Tibial nerve (tissue), 4 donors: ENCODE results near the gene FAM149B1. TPM values are rescaled to one million over a fixed set of nuclear protein-coding genes. Genes with fewer than 3 reads are reported as not detected.

Experiments used
- DNase-seq, 2 donors: peaks; one replicate each; pipeline ENCODE4 v3.0.0-alpha.2; 2019; ENCODE audit warnings: low spot score in 2 of 2
- H3K27ac ChIP-seq, 4 donors: fragments of 200-600 bp; sonication (generic) in 3 of 4; one replicate each; pipeline ENCODE4 v1.5.1; 2017 to 2019; ENCODE audit warnings: mild to moderate bottlenecking in 1 of 4
- H3K27me3 ChIP-seq, 2 donors: fragments of 200-600 bp; sonication (generic) in 1 of 2; one replicate each; pipeline versions ENCODE4 v1.5.1 to v1.6.0; 2017 to 2019
- H3K36me3 ChIP-seq, 3 donors: fragments of 200-600 bp; sonication (generic); one replicate each; pipeline ENCODE4 v1.5.1; 2018 to 2019
- H3K4me1 ChIP-seq, 4 donors: fragments of 200-600 bp; sonication (generic) in 3 of 4; one replicate each; pipeline ENCODE4 v1.5.1; 2017 to 2019
- H3K4me3 ChIP-seq, 4 donors: fragments of 200-600 bp; sonication (generic) in 3 of 4; one replicate each; pipeline ENCODE4 v1.5.1; 2017 to 2019; ENCODE audit warnings: mild to moderate bottlenecking in 1 of 4, moderate library complexity in 1 of 4
- H3K9me3 ChIP-seq, 4 donors: fragments of 200-600 bp; sonication (generic) in 3 of 4; one replicate each; pipeline ENCODE4 v1.5.1; 2017 to 2019
- EP300 ChIP-seq, 2 donors: sonication (generic); formaldehyde crosslinking; IDR thresholded peaks; one replicate each; pipeline ENCODE4 v1.6.1; 2017; ENCODE audit warnings: antibody characterized with exemption in 2 of 2, mild to moderate bottlenecking in 1 of 2
- POLR2A ChIP-seq, 2 donors: fragments of 450-650 bp; IDR thresholded peaks; one replicate each; pipeline ENCODE4 v1.6.1; 2017; ENCODE audit warnings: antibody characterized with exemption in 2 of 2, mild to moderate bottlenecking in 2 of 2, moderate library complexity in 2 of 2
- WGBS, 2 donors: methylation state at CpG; one replicate each; pipeline ENCODE4 v1.1.5; 2018; 5-methylcytosine and 5-hydroxymethylcytosine counted together
- total RNA-seq, 4 donors: library from RNA; depleted of rRNA; stranded (reverse); fragments of >200 nt; gene quantifications; one replicate each; pipeline ENCODE4 v1.1.0, GENCODE V29; 2016
- TF ChIP-seq, protein P1 (sequence below), 5 experiments: fragments of 200-600 bp in 3 of 5; fragments of 450-650 bp in 2 of 5; sonication (generic) in 3 of 5; IDR thresholded peaks; one replicate each; pipeline ENCODE4 v1.5.1; 2016 to 2019; ENCODE audit warnings: antibody characterized with exemption in 5 of 5, mild to moderate bottlenecking in 3 of 5, moderate library complexity in 2 of 5

Gene FAM149B1
- total RNA-seq, 4 donors from 2014 or later, result 11.0 to 27.1 (median 25.0) TPM

GRCh38 chr10:73209705-73210104, 41.8 kb downstream of the FAM149B1 start:
- Histone ChIP-seq H3K27me3 (no peaks in the 10 kb centered on the region), H3K9me3 (no peaks in the 10 kb centered on the region), H3K4me3 (no peak overlapping the region), H3K4me1 (no peaks in the 10 kb centered on the region), H3K36me3 (peaks cover 0 to 69% (median 2%) of the 10 kb centered on the region in 3 donors), H3K27ac (no peak overlapping the region)
- DNase-seq, result no peak
- WGBS, 2 donors, result 41 to 47% methylated on average over 1 of the region's 1 CpG
- TF ChIP-seq, protein P1, sequence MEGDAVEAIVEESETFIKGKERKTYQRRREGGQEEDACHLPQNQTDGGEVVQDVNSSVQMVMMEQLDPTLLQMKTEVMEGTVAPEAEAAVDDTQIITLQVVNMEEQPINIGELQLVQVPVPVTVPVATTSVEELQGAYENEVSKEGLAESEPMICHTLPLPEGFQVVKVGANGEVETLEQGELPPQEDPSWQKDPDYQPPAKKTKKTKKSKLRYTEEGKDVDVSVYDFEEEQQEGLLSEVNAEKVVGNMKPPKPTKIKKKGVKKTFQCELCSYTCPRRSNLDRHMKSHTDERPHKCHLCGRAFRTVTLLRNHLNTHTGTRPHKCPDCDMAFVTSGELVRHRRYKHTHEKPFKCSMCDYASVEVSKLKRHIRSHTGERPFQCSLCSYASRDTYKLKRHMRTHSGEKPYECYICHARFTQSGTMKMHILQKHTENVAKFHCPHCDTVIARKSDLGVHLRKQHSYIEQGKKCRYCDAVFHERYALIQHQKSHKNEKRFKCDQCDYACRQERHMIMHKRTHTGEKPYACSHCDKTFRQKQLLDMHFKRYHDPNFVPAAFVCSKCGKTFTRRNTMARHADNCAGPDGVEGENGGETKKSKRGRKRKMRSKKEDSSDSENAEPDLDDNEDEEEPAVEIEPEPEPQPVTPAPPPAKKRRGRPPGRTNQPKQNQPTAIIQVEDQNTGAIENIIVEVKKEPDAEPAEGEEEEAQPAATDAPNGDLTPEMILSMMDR (IDR thresholded peaks at IDR 0.05), result no peak
- no peak for TF ChIP-seq POLR2A (IDR thresholded peaks at IDR 0.05)
- no peak for TF ChIP-seq EP300 (IDR thresholded peaks at IDR 0.05)

DNA sequence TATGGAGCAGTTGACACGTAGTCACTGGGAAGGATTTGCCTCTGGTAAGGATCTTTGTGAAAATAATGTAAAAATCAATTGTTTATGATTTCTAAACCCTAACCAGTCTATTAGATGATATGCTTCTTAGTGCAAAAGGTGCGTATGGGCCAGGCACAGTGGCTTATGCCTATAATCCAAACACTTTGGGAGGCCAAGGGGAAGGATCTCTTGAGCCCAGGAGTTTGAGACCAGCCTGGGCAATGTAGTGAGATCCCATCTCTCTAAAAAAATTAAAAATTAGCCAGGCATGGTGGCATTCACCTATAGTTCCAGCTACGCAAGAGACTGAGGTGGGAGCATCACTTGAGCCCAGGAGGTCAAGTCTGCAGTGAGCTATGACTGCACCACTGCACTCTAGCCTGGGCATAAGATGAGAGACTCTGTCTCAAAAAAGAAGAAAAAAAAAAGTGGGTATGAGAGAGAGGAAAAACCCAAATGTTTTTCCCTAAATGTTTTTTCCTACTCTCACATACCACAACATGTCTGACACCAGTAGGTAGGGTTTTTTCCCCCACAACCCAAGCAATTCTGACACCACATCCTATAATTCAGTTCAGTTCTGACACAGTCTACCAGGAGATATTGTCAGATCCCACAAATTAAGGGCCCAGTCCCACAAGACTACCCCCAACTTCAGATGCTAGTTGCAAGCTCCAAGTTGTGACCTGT, 42.6 kb downstream of the FAM149B1 start:
- Histone ChIP-seq H3K36me3 (peaks cover 0 to 69% (median 2%) of the 10 kb centered on the region in 3 donors), H3K4me3 (no peak overlapping the region), H3K4me1 (no peaks in the 10 kb centered on the region), H3K27ac (no peak overlapping the region), H3K27me3 (no peaks in the 10 kb centered on the region), H3K9me3 (no peaks in the 10 kb centered on the region)
- DNase-seq, result no peak
- WGBS, 2 donors, result 98 to 99% methylated on average over 3 of the region's 3 CpGs
- TF ChIP-seq, protein P1 (IDR thresholded peaks at IDR 0.05), result no peak
- no peak for TF ChIP-seq POLR2A (IDR thresholded peaks at IDR 0.05)
- TF ChIP-seq EP300 (IDR thresholded peaks at IDR 0.05), result no peak

DNA sequence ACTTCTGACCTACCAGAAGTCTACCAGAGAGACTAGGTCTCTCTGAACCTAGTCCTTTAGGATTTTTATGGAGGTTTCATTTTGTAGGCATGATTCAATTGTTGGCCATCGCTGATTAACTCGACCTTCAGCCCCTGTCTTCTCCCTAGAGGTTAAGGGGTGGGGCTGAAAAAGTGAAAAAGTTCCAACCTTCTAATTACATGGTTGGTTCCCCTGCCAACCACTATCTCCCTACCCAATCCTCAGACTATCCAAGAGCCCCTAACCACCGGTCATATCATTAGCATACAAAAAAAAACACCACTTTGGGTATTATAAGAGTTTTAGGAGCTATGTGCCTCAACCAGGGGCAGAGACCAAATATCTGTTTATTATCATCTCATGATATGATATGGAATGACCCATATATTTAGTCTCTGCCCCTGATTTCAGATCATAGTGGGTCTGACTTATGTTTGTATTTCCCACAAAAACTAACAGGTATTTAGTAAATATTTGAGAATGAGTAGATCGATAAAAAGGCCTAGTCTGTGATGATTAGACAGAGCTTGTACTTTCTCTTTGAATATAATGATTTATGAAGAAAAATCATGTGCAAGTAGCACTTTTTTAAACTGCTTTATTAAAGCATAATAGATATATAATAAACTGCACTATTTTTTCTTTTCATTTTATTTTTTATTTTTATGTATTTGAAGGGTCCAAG, 43.3 kb downstream of the FAM149B1 start:
- H3K27ac ChIP-seq, result no peak overlapping the region
- H3K27me3 ChIP-seq, result no peaks in the 10 kb centered on the region
- no peak overlapping the region for H3K4me3 ChIP-seq
- TF ChIP-seq, protein P1 (IDR thresholded peaks at IDR 0.05), result no peak
- TF ChIP-seq EP300 (IDR thresholded peaks at IDR 0.05) (no peak), POLR2A (IDR thresholded peaks at IDR 0.05) (no peak)
- no peaks in the 10 kb centered on the region for H3K9me3 ChIP-seq
- 68 to 81% methylated on average over 4 of the region's 4 CpGs for WGBS, 2 donors
- peaks cover 0 to 63% (median 2%) of the 10 kb centered on the region in 3 donors for H3K36me3 ChIP-seq
- no peak for DNase-seq
- H3K4me1 ChIP-seq, result no peaks in the 10 kb centered on the region

GRCh38 chr10:73215749-73216148, 47.8 kb downstream of the FAM149B1 start:
- 73 to 86% methylated on average over 1 of the region's 1 CpG for WGBS, 2 donors
- peaks cover 0 to 3% (median 0%) of the 10 kb centered on the region in 4 donors for H3K4me1 ChIP-seq
- TF ChIP-seq POLR2A (IDR thresholded peaks at IDR 0.05) (no peak), EP300 (IDR thresholded peaks at IDR 0.05) (no peak)
- TF ChIP-seq, protein P1 (IDR thresholded peaks at IDR 0.05), result no peak
- DNase-seq, result no peak
- H3K36me3 ChIP-seq, result peaks cover 0 to 46% (median 0%) of the 10 kb centered on the region in 3 donors
- H3K9me3 ChIP-seq, result no peaks in the 10 kb centered on the region
- H3K27me3 ChIP-seq, result no peaks in the 10 kb centered on the region
- no peak overlapping the region for H3K4me3 ChIP-seq
- no peak overlapping the region for H3K27ac ChIP-seq

DNA sequence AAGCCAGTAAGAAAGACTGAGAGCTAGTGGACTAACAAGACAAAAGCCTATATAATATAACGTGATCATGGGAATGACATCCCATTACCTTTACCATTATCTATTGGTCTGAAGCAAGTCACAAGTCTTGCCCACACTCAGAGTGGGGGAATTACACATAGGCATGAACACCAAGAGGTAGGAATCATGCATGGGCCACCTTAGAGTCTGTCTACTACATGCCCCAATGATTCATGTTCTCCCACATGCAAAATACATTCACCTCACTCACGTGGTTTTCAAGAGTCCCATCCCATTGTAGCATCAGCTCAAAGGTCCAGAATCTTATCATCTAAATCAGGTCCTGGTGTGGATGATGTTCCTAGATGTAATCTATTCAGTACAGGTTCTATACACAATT, 49.7 kb downstream of the FAM149B1 start:
- 100% methylated on average over 2 of the region's 2 CpGs for WGBS, 2 donors
- TF ChIP-seq POLR2A (IDR thresholded peaks at IDR 0.05) (no peak), EP300 (IDR thresholded peaks at IDR 0.05) (no peak)
- TF ChIP-seq, protein P1 (IDR thresholded peaks at IDR 0.05), result no peak
- no peaks in the 10 kb centered on the region for H3K9me3 ChIP-seq
- peaks cover 0 to 31% (median 0%) of the 10 kb centered on the region in 3 donors for H3K36me3 ChIP-seq
- no peak overlapping the region for H3K27ac ChIP-seq
- H3K27me3 ChIP-seq, result no peaks in the 10 kb centered on the region
- H3K4me1 ChIP-seq, result peaks cover 0 to 3% (median 0%) of the 10 kb centered on the region in 4 donors
- no peak overlapping the region for H3K4me3 ChIP-seq
- no peak for DNase-seq
